D341Med (cell line): Measurements from ENCODE around the gene SLC25A39.
A peak's percentile ranks its signal among the peaks of the same experiment; 100 is the strongest.

ENCODE experiments used
- DNase-seq: peaks from one replicate; pipeline ENCODE4 v3.0.0; 2012; ENCODE audit warnings: low spot score

SLC25A39 gene

GRCh38 chr17:44314524-44314868 lies 10.1 kb downstream of the SLC25A39 start:
- DNase-seq = peak; percentile 28

GRCh38 chr17:44314031-44314430 lies 10.6 kb downstream of the SLC25A39 start:
- peak; percentile 20 for DNase-seq

GRCh38 chr17:44312396-44313104 lies 12.1 kb downstream of the SLC25A39 start:
- peak; percentile 26 for DNase-seq

- DNase-seq = no peak
These were observed 13.0 kb downstream of the SLC25A39 start for GRCh38 chr17:44311562-44312181.

GRCh38 chr17:44310609-44311376 lies 13.8 kb downstream of the SLC25A39 start:
- DNase-seq = peak; percentile 17

GRCh38 chr17:44310188-44310587 lies 14.4 kb downstream of the SLC25A39 start:
- no peak for DNase-seq

- DNase-seq = no peak
These were observed 15.2 kb downstream of the SLC25A39 start for GRCh38 chr17:44309472-44309871.

GRCh38 chr17:44308865-44309264 lies 15.8 kb downstream of the SLC25A39 start:
- DNase-seq = peak; percentile 75

- DNase-seq = peak; percentile 100
These were observed 16.3 kb downstream of the SLC25A39 start, which contains the start of gene RUNDC3A for GRCh38 chr17:44308320-44308818. Gene RUNDC3A, plus strand, starts transcription at chr17:44308601. Its CDS starts 232 bp downstream, at chr17:44308833.

- DNase-seq = peak; percentile 97
These were observed 17.0 kb downstream of the SLC25A39 start for GRCh38 chr17:44307387-44308186.

GRCh38 chr17:44304651-44305050 lies 20.0 kb downstream of the SLC25A39 start:
- no peak for DNase-seq

- DNase-seq = no peak
These were observed 26.6 kb downstream of the SLC25A39 start for GRCh38 chr17:44297975-44298374.

- DNase-seq = no peak
These were observed 31.0 kb downstream of the SLC25A39 start for GRCh38 chr17:44293509-44294226.

- DNase-seq = no peak
These were observed 37.0 kb downstream of the SLC25A39 start for GRCh38 chr17:44287651-44288050.

- DNase-seq = no peak
These were observed 40.6 kb downstream of the SLC25A39 start for GRCh38 chr17:44284024-44284400.

- DNase-seq = no peak
These were observed 41.1 kb downstream of the SLC25A39 start for GRCh38 chr17:44283344-44284023.

GRCh38 chr17:44282264-44282663 lies 42.4 kb downstream of the SLC25A39 start:
- DNase-seq = no peak

GRCh38 chr17:44281570-44281969 lies 43.1 kb downstream of the SLC25A39 start:
- no peak for DNase-seq

- DNase-seq = no peak
These were observed 44.2 kb downstream of the SLC25A39 start for GRCh38 chr17:44280392-44280937.

GRCh38 chr17:44279666-44280391 lies 44.8 kb downstream of the SLC25A39 start:
- no peak for DNase-seq
